Adipocyte (in vitro differentiated cells): ENCODE results near the gene CDK10.

Experiments used
- DNase-seq: peaks from one replicate; pipeline ENCODE4 v3.0.0-alpha.2; 2015; ENCODE audit warnings: low read depth
- H3K27me3 ChIP-seq: replicated peaks from 2 replicates; pipeline ENCODE4 v1.7.0; 2013; ENCODE audit warnings: mild to moderate bottlenecking, low read length, moderate library complexity; ENCODE audit not compliant: control insufficient read depth, insufficient read depth
- H3K36me3 ChIP-seq: 2 replicates; pipeline ENCODE4 v1.7.0; 2013; ENCODE audit warnings: low read length, mild to moderate bottlenecking, moderate library complexity; ENCODE audit not compliant: control insufficient read depth, insufficient read depth, severe bottlenecking
- H3K4me1 ChIP-seq: 2 replicates; pipeline ENCODE4 v1.7.0; 2013; ENCODE audit warnings: mild to moderate bottlenecking, low read length, moderate library complexity; ENCODE audit not compliant: control insufficient read depth, insufficient read depth
- H3K4me3 ChIP-seq: 2 replicates; pipeline ENCODE4 v1.7.0; 2013; ENCODE audit warnings: mild to moderate bottlenecking, low read length, moderate library complexity
- H3K9ac ChIP-seq: 2 replicates; pipeline ENCODE4 v1.7.0; 2013; ENCODE audit warnings: mild to moderate bottlenecking, low read length, moderate library complexity
- H3K9me3 ChIP-seq: 2 replicates; pipeline ENCODE4 v1.7.0; 2013; ENCODE audit warnings: mild to moderate bottlenecking, low read length, moderate library complexity; ENCODE audit not compliant: control insufficient read depth

Gene CDK10

GRCh38 chr16:89708481-89708931 is 22.0 kb downstream of the CDK10 start:
- no peak overlapping the region for H3K4me3 ChIP-seq
- H3K9me3 ChIP-seq, result no peaks in the 10 kb centered on the region
- no peaks in the 10 kb centered on the region for H3K27me3 ChIP-seq
- peaks cover 11% of the 10 kb centered on the region for H3K36me3 ChIP-seq
- H3K9ac ChIP-seq, result no peak overlapping the region
- no peak for DNase-seq
- no peaks in the 10 kb centered on the region for H3K4me1 ChIP-seq

- no peak overlapping the region for H3K4me3 ChIP-seq
- H3K36me3 ChIP-seq, result peaks cover 11% of the 10 kb centered on the region
- no peak overlapping the region for H3K9ac ChIP-seq
- no peaks in the 10 kb centered on the region for H3K9me3 ChIP-seq
- no peaks in the 10 kb centered on the region for H3K4me1 ChIP-seq
- no peaks in the 10 kb centered on the region for H3K27me3 ChIP-seq
- no peak for DNase-seq
These were observed 22.7 kb downstream of the CDK10 start for GRCh38 chr16:89709166-89709565.

GRCh38 chr16:89709716-89710432 is 23.4 kb downstream of the CDK10 start:
- Histone ChIP-seq H3K4me3 (no peak overlapping the region), H3K4me1 (no peaks in the 10 kb centered on the region), H3K36me3 (peaks cover 11% of the 10 kb centered on the region), H3K9ac (no peak overlapping the region), H3K27me3 (no peaks in the 10 kb centered on the region), H3K9me3 (no peaks in the 10 kb centered on the region)
- no peak for DNase-seq

GRCh38 chr16:89710709-89711564 is 24.4 kb downstream of the CDK10 start:
- H3K4me1 ChIP-seq, result no peaks in the 10 kb centered on the region
- H3K9me3 ChIP-seq, result no peaks in the 10 kb centered on the region
- no peaks in the 10 kb centered on the region for H3K27me3 ChIP-seq
- H3K36me3 ChIP-seq, result peaks cover 11% of the 10 kb centered on the region
- no peak overlapping the region for H3K4me3 ChIP-seq
- no peak overlapping the region for H3K9ac ChIP-seq
- DNase-seq, result no peak

- Histone ChIP-seq H3K4me3 (peak overlapping the region; percentile 33), H3K9me3 (no peaks in the 10 kb centered on the region)
- peak; percentile 49 for DNase-seq
These were observed 25.2 kb downstream of the CDK10 start for GRCh38 chr16:89711601-89712273.

GRCh38 chr16:89712274-89712781 is 25.8 kb downstream of the CDK10 start:
- Histone ChIP-seq H3K4me3 (peak overlapping the region; percentile 33), H3K9me3 (no peaks in the 10 kb centered on the region), H3K36me3 (peaks cover 10% of the 10 kb centered on the region), H3K9ac (peak overlapping the region; percentile 39), H3K27me3 (no peaks in the 10 kb centered on the region), H3K4me1 (no peaks in the 10 kb centered on the region)
- no peak for DNase-seq

More at GRCh38 chr16:89711601-89712273, 25.2 kb downstream of the CDK10 start:
- Histone ChIP-seq H3K36me3 (peaks cover 11% of the 10 kb centered on the region), H3K27me3 (no peaks in the 10 kb centered on the region), H3K9ac (peak overlapping the region; percentile 39), H3K4me1 (no peaks in the 10 kb centered on the region)

GRCh38 chr16:89716493-89716892 is 30.0 kb downstream of the CDK10 start:
- no peaks in the 10 kb centered on the region for H3K27me3 ChIP-seq
- H3K4me3 ChIP-seq, result no peak overlapping the region
- no peak overlapping the region for H3K9ac ChIP-seq
- no peak for DNase-seq
- H3K36me3 ChIP-seq, result no peaks in the 10 kb centered on the region
- no peaks in the 10 kb centered on the region for H3K9me3 ChIP-seq
- H3K4me1 ChIP-seq, result peaks cover 16% of the 10 kb centered on the region

GRCh38 chr16:89716916-89717687 is 30.6 kb downstream of the CDK10 start:
- Histone ChIP-seq H3K9me3 (no peaks in the 10 kb centered on the region), H3K9ac (no peak overlapping the region), H3K4me1 (peaks cover 16% of the 10 kb centered on the region), H3K36me3 (no peaks in the 10 kb centered on the region), H3K27me3 (no peaks in the 10 kb centered on the region), H3K4me3 (no peak overlapping the region)
- no peak for DNase-seq

- Histone ChIP-seq H3K9me3 (no peaks in the 10 kb centered on the region), H3K4me1 (peaks cover 22% of the 10 kb centered on the region), H3K27me3 (no peaks in the 10 kb centered on the region), H3K36me3 (peaks cover under 1% of the 10 kb centered on the region), H3K4me3 (no peak overlapping the region), H3K9ac (no peak overlapping the region)
- DNase-seq, result no peak
These were observed 31.4 kb downstream of the CDK10 start for GRCh38 chr16:89717688-89718505.

GRCh38 chr16:89720551-89720812 is 34.0 kb downstream of the CDK10 start:
- H3K27me3 ChIP-seq, result no peaks in the 10 kb centered on the region
- no peak for DNase-seq

More at GRCh38 chr16:89720551-89720812, 34.0 kb downstream of the CDK10 start:
- Histone ChIP-seq H3K9ac (peak overlapping the region; percentile 91), H3K9me3 (no peaks in the 10 kb centered on the region), H3K36me3 (peaks cover 20% of the 10 kb centered on the region), H3K4me1 (peaks cover 35% of the 10 kb centered on the region), H3K4me3 (peak overlapping the region; percentile 95)
